Muscle layer of colon (tissue), 2 donors: ENCODE data around the gene WDR41.
"Not testable (repeated sequence)": the region's sequence is repeated elsewhere in the genome, so short reads cannot be mapped to it uniquely, and the experiment has no call there.

Source experiments
- H3K27ac ChIP-seq: one replicate; pipeline ENCODE4 v1.7.0; 2013; ENCODE audit warnings: low read depth, mild to moderate bottlenecking, low read length, moderate library complexity
- H3K27me3 ChIP-seq, 2 donors: one replicate each; pipeline ENCODE4 v1.7.0; 2013; ENCODE audit warnings: low read length in 2 of 2, mild to moderate bottlenecking in 2 of 2; ENCODE audit not compliant: insufficient read depth in 2 of 2, control insufficient read depth in 1 of 2
- H3K36me3 ChIP-seq: one replicate; pipeline ENCODE4 v1.7.0; 2013; ENCODE audit warnings: mild to moderate bottlenecking, low read length; ENCODE audit not compliant: insufficient read depth
- H3K4me1 ChIP-seq: one replicate; pipeline ENCODE4 v1.7.0; 2013; ENCODE audit warnings: mild to moderate bottlenecking, low read length; ENCODE audit not compliant: insufficient read depth
- H3K4me3 ChIP-seq, 2 donors: one replicate each; pipeline ENCODE4 v1.7.0; 2013; ENCODE audit warnings: low read length in 2 of 2, low read depth in 1 of 2, mild to moderate bottlenecking in 1 of 2, moderate library complexity in 1 of 2
- H3K9ac ChIP-seq: one replicate; pipeline ENCODE4 v1.7.0; 2013; ENCODE audit warnings: low read length
- H3K9me3 ChIP-seq: one replicate; pipeline ENCODE4 v1.7.0; 2013; ENCODE audit warnings: mild to moderate bottlenecking, low read length
- donor health status: abdominal sarcoma.
- donor health status: Adenocarcinoma of cecum.

Gene WDR41

DNA sequence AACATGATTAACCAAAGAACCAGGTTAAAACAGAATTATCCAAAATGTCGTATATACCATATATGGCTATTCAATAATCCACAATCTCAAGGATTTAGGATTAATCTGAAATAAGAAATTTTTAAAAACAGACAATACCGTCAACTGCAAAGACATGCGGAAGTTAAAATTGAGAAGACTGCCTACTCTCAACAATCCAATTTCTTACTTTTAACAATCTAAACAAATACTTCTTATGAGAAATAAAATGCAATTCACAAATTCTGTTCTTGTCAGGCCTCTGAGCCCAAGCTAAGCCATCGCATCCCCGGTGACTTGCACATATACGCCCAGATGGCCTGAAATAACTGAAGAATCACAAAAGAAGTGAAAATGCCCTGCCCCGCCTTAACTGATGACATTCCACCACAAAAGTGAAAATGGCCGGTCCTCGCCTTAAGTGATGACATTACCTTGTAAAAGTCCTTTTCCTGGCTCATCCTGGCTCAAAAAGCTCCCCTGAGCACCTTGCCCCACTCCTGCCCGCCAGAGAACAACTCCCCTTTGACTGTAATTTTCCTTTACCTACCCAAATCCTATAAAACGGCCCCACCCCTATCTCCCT is 1.3 kb downstream of the WDR41 start:
- not testable (repeated sequence) for H3K9me3 ChIP-seq, H3K36me3 ChIP-seq, H3K4me1 ChIP-seq, H3K27me3 ChIP-seq
- peak overlapping the region; percentile 22 for H3K9ac ChIP-seq
- H3K4me3 ChIP-seq: peak overlapping the region; percentile 49 to 63
- peak overlapping the region; percentile 90 for H3K27ac ChIP-seq

DNA sequence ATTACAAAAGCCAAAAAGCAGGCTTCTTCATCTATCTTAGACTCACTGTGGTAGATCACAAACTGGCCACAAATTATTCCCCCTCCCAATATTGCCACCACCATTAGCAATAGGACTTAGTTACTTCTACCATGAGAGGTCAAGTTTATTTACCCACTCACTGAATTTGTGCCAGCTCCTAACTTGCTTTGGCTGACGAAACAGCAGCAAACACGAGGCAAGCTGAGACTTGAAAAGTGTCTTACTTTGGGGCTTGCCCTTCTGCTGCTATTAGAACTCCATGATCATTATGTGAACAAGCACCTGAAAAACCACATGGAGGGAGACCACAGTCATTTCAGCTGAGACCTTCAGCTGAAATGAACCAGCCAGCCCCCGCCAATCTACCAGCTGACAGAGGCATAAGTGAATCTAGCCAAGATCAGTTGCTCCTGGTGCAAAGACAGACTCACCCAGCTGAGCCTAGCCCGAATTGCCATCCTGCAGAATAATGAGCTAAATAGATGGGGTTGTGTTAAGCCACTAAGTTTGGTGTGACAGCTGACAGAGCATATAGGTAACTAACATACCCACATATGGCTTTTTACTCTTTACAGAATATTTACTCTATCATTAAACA is 5.7 kb downstream of the WDR41 start:
- peaks cover 5% of the 10 kb centered on the region for H3K36me3 ChIP-seq
- no peaks in the 10 kb centered on the region for H3K9me3 ChIP-seq

DNA sequence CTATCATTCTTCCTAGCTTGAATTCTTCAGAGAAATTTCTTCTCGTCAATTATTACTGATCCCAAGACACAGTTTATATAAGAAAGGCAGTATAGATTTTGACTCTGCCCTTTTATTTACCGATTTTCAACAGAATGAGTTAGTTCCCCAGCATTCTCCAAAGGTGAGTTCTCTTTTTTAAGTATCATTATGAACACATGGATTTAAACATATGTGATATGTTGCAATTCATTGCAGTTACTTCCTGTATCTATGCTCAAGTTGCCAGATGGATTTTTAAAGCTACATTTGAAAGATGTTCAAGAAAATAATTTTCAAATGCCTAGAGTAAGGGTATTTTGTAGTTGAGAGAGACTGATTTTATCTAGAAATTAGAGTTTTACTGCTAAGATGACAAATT is 8.4 kb downstream of the WDR41 start:
- no peaks in the 10 kb centered on the region for H3K4me1 ChIP-seq
- H3K27me3 ChIP-seq: no peaks in the 10 kb centered on the region
- H3K9ac ChIP-seq: no peak overlapping the region
- H3K27ac ChIP-seq: no peak overlapping the region
- H3K4me3 ChIP-seq: no peak overlapping the region
- H3K9me3 ChIP-seq: no peaks in the 10 kb centered on the region
- peaks cover 5% of the 10 kb centered on the region for H3K36me3 ChIP-seq

More for the DNA sequence above, 5.7 kb downstream of the WDR41 start:
- no peaks in the 10 kb centered on the region for H3K27me3 ChIP-seq
- no peak overlapping the region for H3K9ac ChIP-seq
- peaks cover 3% of the 10 kb centered on the region for H3K4me1 ChIP-seq
- no peak overlapping the region for H3K27ac ChIP-seq
- no peak overlapping the region for H3K4me3 ChIP-seq

DNA sequence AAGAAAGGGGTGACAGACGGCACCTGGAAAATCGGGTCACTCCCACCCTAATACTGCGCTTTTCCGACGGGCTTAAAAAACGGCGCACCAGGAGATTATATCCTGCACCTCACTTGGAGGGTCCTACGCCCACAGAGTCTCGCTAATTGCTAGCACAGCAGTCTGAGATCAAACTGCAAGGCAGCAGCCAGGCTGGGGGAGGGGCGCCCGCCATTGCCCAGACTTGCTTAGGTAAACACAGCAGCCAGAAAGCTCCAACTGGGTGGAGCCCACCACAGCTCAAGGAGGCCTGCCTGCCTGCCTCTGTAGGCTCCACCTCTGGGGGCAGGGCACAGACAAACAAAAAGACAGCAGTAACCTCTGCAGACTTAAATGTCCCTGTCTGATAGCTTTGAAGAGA is 17.1 kb downstream of the WDR41 start:
- not testable (repeated sequence) for H3K9ac ChIP-seq, H3K27ac ChIP-seq, H3K27me3 ChIP-seq, H3K9me3 ChIP-seq, H3K36me3 ChIP-seq, H3K4me3 ChIP-seq, H3K4me1 ChIP-seq

DNA sequence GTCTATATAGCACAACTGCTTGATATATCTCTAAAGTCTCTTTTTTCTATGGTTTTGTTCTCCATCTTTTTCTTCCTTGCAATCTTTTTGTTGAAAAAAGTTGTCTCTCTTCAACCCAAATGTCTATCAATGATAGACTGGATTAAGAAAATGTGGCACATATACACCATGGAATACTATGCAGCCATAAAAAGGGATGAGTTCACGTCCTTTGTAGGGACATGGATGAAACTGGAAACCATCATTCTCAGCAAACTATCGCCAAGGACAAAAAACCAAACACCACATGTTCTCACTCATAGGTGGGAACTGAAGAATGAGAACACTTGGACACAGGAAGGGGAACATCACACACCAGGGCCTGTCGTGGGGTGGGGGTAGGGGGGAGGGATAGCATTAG is 23.2 kb downstream of the WDR41 start:
- H3K4me1 ChIP-seq, H3K27ac ChIP-seq, H3K9me3 ChIP-seq: not testable (repeated sequence)

DNA sequence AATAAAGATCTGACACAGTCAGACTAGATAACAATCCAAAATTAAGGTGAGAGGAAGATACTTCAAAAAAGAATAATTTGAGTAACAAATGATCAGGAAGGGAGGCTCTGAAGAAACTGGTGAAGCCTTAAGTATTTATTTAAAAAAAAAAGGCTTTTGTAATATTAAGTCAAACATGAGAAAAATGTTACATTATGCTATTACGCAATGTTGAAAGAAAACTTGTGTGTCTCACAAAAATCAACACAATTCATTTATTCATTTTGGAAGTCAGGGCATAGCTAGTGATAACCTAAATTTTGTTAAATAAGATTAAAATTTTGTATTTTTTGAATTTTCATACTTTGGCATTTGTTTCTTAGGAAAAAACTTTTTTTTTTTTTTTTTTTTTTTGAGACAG is 28.2 kb downstream of the WDR41 start:
- Histone ChIP-seq H3K9me3 (no peaks in the 10 kb centered on the region), H3K9ac (no peak overlapping the region), H3K4me3 (no peak overlapping the region), H3K36me3 (no peaks in the 10 kb centered on the region), H3K27me3 (no peaks in the 10 kb centered on the region), H3K4me1 (no peaks in the 10 kb centered on the region), H3K27ac (no peak overlapping the region)

More for the DNA sequence above, 23.2 kb downstream of the WDR41 start:
- H3K36me3 ChIP-seq, H3K27me3 ChIP-seq, H3K4me3 ChIP-seq, H3K9ac ChIP-seq: not testable (repeated sequence)

DNA sequence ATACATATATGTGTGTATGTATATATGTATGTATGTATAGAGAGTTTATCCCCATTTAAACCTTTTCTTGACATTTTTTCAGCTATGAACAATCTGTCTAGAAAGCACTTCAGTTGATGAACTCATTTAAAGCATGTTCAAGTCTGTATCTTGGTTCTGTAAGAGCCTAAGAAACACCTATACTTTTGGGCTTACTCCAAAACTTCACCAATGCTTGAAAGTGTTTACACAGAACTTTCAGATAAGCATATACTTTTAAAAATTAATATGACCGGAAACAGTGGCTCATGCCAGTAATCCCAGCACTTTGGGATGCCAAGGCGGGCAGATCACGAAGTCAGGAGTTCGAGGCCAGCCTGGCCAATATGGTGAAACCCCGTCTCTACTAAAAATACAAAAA is 30.8 kb downstream of the WDR41 start:
- Histone ChIP-seq H3K9ac (no peak overlapping the region), H3K4me3 (no peak overlapping the region), H3K27ac (no peak overlapping the region), H3K27me3 (no peaks in the 10 kb centered on the region), H3K9me3 (no peaks in the 10 kb centered on the region), H3K36me3 (no peaks in the 10 kb centered on the region), H3K4me1 (no peaks in the 10 kb centered on the region)

DNA sequence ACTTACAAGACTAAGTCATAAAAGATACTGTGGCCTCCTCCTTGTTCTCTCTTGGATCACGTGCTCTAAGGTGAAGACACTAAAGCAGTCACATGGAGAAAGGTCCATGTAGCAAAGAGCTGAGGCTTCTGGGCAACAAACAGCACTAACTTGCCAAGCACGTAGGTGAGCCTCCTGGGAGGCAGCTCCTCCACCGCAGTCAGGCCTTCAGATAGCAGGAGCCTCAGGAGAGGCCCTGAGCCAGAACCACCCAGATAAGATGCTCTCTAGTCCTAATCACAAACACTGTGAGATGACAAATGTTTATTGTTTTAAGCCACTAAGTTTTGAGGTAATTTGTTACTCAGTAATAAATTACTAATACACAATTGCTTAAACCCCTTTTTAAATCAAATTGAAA is 38.0 kb downstream of the WDR41 start:
- Histone ChIP-seq H3K9ac (no peak overlapping the region), H3K9me3 (no peaks in the 10 kb centered on the region), H3K36me3 (peaks cover 4% of the 10 kb centered on the region), H3K4me3 (no peak overlapping the region), H3K4me1 (peaks cover 6% of the 10 kb centered on the region), H3K27me3 (no peaks in the 10 kb centered on the region), H3K27ac (no peak overlapping the region)

DNA sequence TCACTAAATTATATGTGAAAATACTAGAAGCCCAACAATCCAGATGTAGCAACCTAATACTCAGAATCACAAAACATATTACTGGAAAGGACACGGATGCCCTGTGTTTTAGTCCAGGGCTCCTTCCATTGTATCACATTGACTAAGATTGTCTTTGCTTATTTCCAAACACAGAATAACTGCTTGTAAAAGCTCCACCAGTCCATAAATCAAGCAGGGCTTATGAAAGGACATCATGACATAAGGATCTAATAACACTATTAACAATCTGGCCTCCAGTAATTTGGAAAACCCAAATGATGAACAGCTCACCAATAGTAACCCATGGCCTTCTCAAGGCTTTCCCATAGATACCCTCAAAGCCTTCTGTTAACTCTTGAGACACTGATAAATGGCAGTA is 39.8 kb downstream of the WDR41 start:
- H3K27ac ChIP-seq: no peak overlapping the region
- peaks cover 6% of the 10 kb centered on the region for H3K4me1 ChIP-seq
- H3K9me3 ChIP-seq: no peaks in the 10 kb centered on the region
- no peak overlapping the region for H3K9ac ChIP-seq
- H3K4me3 ChIP-seq: no peak overlapping the region
- H3K27me3 ChIP-seq: no peaks in the 10 kb centered on the region
- peaks cover 18% of the 10 kb centered on the region for H3K36me3 ChIP-seq

DNA sequence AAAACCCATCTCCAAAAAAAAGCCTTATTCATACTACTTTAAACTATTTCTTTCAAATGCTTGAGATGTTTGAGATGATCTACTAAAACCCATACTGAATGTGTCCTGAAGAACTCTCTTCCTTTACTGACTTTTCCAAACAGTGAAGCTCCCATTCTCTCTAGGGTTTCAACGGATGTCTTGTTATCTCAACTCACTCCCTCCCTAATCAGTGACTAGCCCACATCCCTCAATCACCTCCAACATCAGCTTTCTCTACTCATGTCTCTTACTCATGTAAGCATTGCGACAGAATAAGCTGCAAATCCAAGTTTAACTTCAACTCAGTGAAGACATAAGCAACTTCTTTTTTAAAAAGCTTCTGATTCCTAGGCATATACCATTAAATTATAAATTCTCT is 42.1 kb downstream of the WDR41 start:
- Histone ChIP-seq H3K36me3 (peaks cover 18% of the 10 kb centered on the region), H3K9ac (no peak overlapping the region), H3K27ac (no peak overlapping the region), H3K27me3 (no peaks in the 10 kb centered on the region), H3K9me3 (no peaks in the 10 kb centered on the region), H3K4me3 (no peak overlapping the region), H3K4me1 (peaks cover 6% of the 10 kb centered on the region)

DNA sequence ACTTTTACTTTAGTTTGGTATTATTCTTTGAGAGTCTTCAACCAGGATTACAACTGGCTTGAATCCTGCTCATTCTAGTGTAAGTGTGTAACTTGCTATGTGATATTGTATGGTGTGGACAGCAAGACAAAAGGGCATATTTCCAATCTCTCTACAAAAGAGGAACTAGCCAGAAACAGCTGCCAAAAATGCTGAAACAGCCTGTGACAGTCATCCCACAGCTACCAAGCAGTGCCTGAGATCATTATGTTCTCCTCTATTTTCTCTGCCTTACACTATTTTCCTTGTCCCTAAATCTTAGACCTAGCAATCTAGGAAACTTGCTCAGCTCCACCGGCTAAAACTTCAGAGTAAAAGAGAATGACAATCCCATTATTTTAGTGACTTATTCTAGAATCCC is 42.8 kb downstream of the WDR41 start:
- H3K27ac ChIP-seq: no peak overlapping the region
- H3K36me3 ChIP-seq: peaks cover 18% of the 10 kb centered on the region
- H3K9ac ChIP-seq: no peak overlapping the region
- H3K9me3 ChIP-seq: no peaks in the 10 kb centered on the region
- peaks cover 6% of the 10 kb centered on the region for H3K4me1 ChIP-seq
- no peak overlapping the region for H3K4me3 ChIP-seq
- no peaks in the 10 kb centered on the region for H3K27me3 ChIP-seq

DNA sequence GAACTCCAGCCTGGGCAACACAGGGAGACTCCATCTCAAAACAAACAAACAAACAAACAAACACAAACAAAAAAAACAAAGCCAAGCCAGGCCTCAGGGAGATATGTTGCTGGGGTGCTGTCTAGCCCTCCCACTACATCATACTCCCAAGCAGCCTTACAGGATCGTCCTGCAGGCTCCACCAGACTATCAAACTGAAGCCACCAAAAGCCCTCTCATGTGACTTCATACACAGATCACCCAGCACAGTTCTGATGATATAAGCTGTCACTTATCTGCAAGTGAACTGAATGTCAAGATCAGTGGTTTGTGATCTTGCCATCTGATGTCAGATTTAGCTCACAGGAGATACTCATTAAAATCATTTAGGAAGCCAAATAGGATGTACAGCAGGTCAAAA is 43.3 kb downstream of the WDR41 start:
- no peak overlapping the region for H3K4me3 ChIP-seq
- H3K4me1 ChIP-seq: peaks cover 6% of the 10 kb centered on the region
- no peak overlapping the region for H3K27ac ChIP-seq
- no peaks in the 10 kb centered on the region for H3K27me3 ChIP-seq
- H3K36me3 ChIP-seq: peaks cover 18% of the 10 kb centered on the region
- H3K9ac ChIP-seq: no peak overlapping the region
- H3K9me3 ChIP-seq: no peaks in the 10 kb centered on the region
